ENCODE data around the gene MSI2. TPM values are rescaled to one million over a fixed set of nuclear protein-coding genes. Genes with fewer than 3 reads are reported as not detected.

MSI2 gene
- total and polyA plus RNA-seq, 12 donors: 32.6 to 411 (median 148) TPM

DNA sequence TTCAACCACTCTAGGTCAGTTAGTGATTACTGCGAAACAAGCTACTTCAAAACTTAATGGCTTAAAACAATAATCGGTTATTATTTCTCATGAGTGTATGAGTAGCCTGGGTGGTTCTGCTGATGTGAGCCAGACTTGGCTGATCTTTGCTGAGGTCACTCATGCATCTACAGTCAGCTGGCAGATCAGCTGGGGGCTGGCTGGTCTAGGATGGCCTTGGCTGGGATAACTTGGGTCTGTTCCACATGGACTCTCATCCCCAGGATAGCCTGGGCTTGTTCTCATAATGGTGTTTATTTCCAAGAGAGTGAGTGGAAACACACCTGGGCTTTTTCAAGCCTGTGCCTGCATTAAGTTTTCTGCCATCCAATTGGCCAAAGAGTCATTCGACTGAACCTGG lies 475.7 kb downstream of the MSI2 start:
- intact Hi-C loops (cut with DNase I): no loop called here
- Histone ChIP-seq H3K4me3 (no peak overlapping the region), H3K36me3 (replicated peaks in 1 of 2) (no peaks in the 10 kb centered on the region), H3K27ac (no peak overlapping the region), H3K4me1 (replicated peaks in 1 of 2) (no peaks in the 10 kb centered on the region), H3K9me3 (replicated peaks in 1 of 3) (no peaks in the 10 kb centered on the region), H3K27me3 (no peaks in the 10 kb centered on the region)
- 58 to 65% (median 64%) methylated on average over 3 of the region's 3 CpGs for WGBS, 4 donors
- no peak for TF ChIP-seq POLR2A (IDR thresholded peaks at IDR 0.05)
- TF ChIP-seq, protein P1, sequence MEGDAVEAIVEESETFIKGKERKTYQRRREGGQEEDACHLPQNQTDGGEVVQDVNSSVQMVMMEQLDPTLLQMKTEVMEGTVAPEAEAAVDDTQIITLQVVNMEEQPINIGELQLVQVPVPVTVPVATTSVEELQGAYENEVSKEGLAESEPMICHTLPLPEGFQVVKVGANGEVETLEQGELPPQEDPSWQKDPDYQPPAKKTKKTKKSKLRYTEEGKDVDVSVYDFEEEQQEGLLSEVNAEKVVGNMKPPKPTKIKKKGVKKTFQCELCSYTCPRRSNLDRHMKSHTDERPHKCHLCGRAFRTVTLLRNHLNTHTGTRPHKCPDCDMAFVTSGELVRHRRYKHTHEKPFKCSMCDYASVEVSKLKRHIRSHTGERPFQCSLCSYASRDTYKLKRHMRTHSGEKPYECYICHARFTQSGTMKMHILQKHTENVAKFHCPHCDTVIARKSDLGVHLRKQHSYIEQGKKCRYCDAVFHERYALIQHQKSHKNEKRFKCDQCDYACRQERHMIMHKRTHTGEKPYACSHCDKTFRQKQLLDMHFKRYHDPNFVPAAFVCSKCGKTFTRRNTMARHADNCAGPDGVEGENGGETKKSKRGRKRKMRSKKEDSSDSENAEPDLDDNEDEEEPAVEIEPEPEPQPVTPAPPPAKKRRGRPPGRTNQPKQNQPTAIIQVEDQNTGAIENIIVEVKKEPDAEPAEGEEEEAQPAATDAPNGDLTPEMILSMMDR (IDR thresholded peaks at IDR 0.05): no peak
- DNase-seq: peak; percentile 62 to 86 (median 83)

DNA sequence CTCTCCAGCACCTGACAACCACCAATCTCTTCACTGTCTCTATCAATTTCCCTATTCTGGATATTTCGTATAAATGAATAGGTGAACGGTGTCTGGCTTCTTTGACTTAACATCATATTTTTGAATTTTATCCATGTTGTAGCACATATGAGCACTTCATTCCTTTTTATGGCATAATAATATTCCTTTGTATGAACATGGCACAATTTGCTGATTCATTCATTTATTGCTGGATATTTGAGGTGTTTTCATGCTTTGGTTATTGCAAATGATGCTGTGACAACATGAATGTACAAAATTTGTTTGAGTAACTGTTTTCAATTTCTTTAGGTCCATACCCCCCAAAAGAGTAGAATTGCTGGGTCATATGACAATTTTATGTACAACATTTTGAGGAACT lies 476.8 kb downstream of the MSI2 start:
- Histone ChIP-seq H3K27ac (no peak overlapping the region), H3K27me3 (no peaks in the 10 kb centered on the region), H3K4me3 (no peak overlapping the region), H3K4me1 (replicated peaks in 1 of 2) (no peaks in the 10 kb centered on the region), H3K36me3 (replicated peaks in 1 of 2) (no peaks in the 10 kb centered on the region), H3K9me3 (replicated peaks in 1 of 3) (no peaks in the 10 kb centered on the region)
- 96 to 97% (median 96%) methylated on average over 2 of the region's 2 CpGs for WGBS, 4 donors
- DNase-seq: no peak
- intact Hi-C loops (cut with DNase I): no loop called here
- no peak for TF ChIP-seq POLR2A (IDR thresholded peaks at IDR 0.05)
- TF ChIP-seq, protein P1 (IDR thresholded peaks at IDR 0.05): no peak

Small RNA genes within 50 kb of the gene (small RNA-seq; reads per million reads assigned to genes)
- gene RN7SL449P (0 reads per million in 2 donors), gene RNU7-134P (0 reads per million in 2 donors)

Other genes with a start within 250 kb of the MSI2 start
- 100 to 1,000 TPM in 1 of 9 donors, 10 to 100 TPM in 8; 14.0 to 259 (median 30.0) TPM for gene AKAP1, start 171.3 kb upstream of the MSI2 start, total RNA-seq
- gene AKAP1, start 171.3 kb upstream of the MSI2 start, polyA plus RNA-seq: 10 to 100 TPM; 15.2 to 46.6 (median 16.2) TPM

Measured in adrenal gland (tissue), 12 donors.